H9 (cell line): ENCODE data around the gene B3GNT9. TPM values are rescaled to one million over a fixed set of nuclear protein-coding genes. Genes with fewer than 3 reads are reported as not detected.
"Not testable (repeated sequence)": the region's sequence is repeated elsewhere in the genome, so short reads cannot be mapped to it uniquely, and the experiment has no call there.

Source experiments
- DNase-seq: peaks from one replicate; pipeline ENCODE4 v3.0.0-alpha.2; 2017
- H2AFZ ChIP-seq: one replicate; pipeline ENCODE4 v1.6.1; 2013; ENCODE audit warnings: mild to moderate bottlenecking, low read length, control low read depth, moderate library complexity
- H2AK5ac ChIP-seq: 2 replicates; pipeline ENCODE4 v1.6.1; 2013; ENCODE audit warnings: low read length, control low read depth, mixed read lengths; ENCODE audit not compliant: insufficient read length
- H2BK120ac ChIP-seq: one replicate; pipeline ENCODE4 v1.6.1; 2013; ENCODE audit warnings: low read depth, mild to moderate bottlenecking, low read length, control low read depth, inconsistent platforms; ENCODE audit not compliant: poor library complexity, severe bottlenecking
- H2BK12ac ChIP-seq: 2 replicates; pipeline ENCODE4 v1.6.1; 2013; ENCODE audit warnings: low read length, control low read depth, mixed read lengths, low read depth; ENCODE audit not compliant: insufficient read length
- H2BK15ac ChIP-seq: 2 replicates; pipeline ENCODE4 v1.6.1; 2013; ENCODE audit warnings: low read depth, low read length, control low read depth
- H2BK20ac ChIP-seq: one replicate; pipeline ENCODE4 v1.6.1; 2013; ENCODE audit warnings: low read depth, mild to moderate bottlenecking, low read length, control low read depth, inconsistent platforms; ENCODE audit not compliant: poor library complexity, severe bottlenecking
- H2BK5ac ChIP-seq: 2 replicates; pipeline ENCODE4 v1.6.1; 2013; ENCODE audit warnings: low read length, control low read depth, mixed read lengths; ENCODE audit not compliant: insufficient read length
- H3K14ac ChIP-seq: 2 replicates; pipeline ENCODE4 v1.6.1; 2013; ENCODE audit warnings: low read length, control low read depth; ENCODE audit not compliant: insufficient read depth
- H3K18ac ChIP-seq: 2 replicates; pipeline ENCODE4 v1.6.1; 2013; ENCODE audit warnings: low read depth, mild to moderate bottlenecking, mixed read lengths, low read length, control low read depth; ENCODE audit not compliant: insufficient read length
- H3K23ac ChIP-seq: 2 replicates; pipeline ENCODE4 v1.6.1; 2013; ENCODE audit warnings: low read length, control low read depth, mixed read lengths, low read depth; ENCODE audit not compliant: insufficient read length
- H3K23me2 ChIP-seq: 2 replicates; pipeline ENCODE4 v1.6.1; 2013; ENCODE audit warnings: low read depth, mild to moderate bottlenecking, mixed read lengths, low read length, control low read depth; ENCODE audit not compliant: insufficient read length, poor library complexity, severe bottlenecking
- H3K27ac ChIP-seq: 2 replicates; pipeline ENCODE4 v1.5.1; 2013; ENCODE audit warnings: low read length, control low read depth, mixed read lengths, low read depth; ENCODE audit not compliant: insufficient read length
- H3K27me3 ChIP-seq: 2 replicates; pipeline ENCODE4 v1.6.1; 2013; ENCODE audit warnings: low read length, control low read depth, inconsistent platforms; ENCODE audit not compliant: insufficient read depth
- H3K4ac ChIP-seq: 2 replicates; pipeline ENCODE4 v1.6.1; 2013; ENCODE audit warnings: low read depth, mild to moderate bottlenecking, control low read depth, inconsistent platforms, low read length, moderate library complexity
- H3K4me1 ChIP-seq: 2 replicates; pipeline ENCODE4 v1.6.1; 2013; ENCODE audit warnings: low read length, control low read depth, inconsistent platforms; ENCODE audit not compliant: insufficient read depth
- H3K4me2 ChIP-seq: 2 replicates; pipeline ENCODE4 v1.6.1; 2013; ENCODE audit warnings: low read length, control low read depth, mixed read lengths; ENCODE audit not compliant: insufficient read length, insufficient read depth
- H3K56ac ChIP-seq: 2 replicates; pipeline ENCODE4 v1.6.1; 2013; ENCODE audit warnings: low read depth, mild to moderate bottlenecking, mixed read lengths, low read length, control low read depth; ENCODE audit not compliant: insufficient read length
- H3K79me1 ChIP-seq: 2 replicates; pipeline ENCODE4 v1.6.1; 2013; ENCODE audit warnings: low read depth, mild to moderate bottlenecking, moderate library complexity, low read length, control low read depth, inconsistent platforms; ENCODE audit not compliant: insufficient read depth, poor library complexity, severe bottlenecking
- H3K79me2 ChIP-seq: 2 replicates; pipeline ENCODE4 v1.6.1; 2013; ENCODE audit warnings: low read length, control low read depth, inconsistent platforms; ENCODE audit not compliant: insufficient read depth
- H3K9ac ChIP-seq: 2 replicates; pipeline ENCODE4 v1.6.1; 2013; ENCODE audit warnings: low read length, control low read depth, mixed read lengths; ENCODE audit not compliant: insufficient read length; ENCODE audit errors: extremely low read depth
- H3K9me3 ChIP-seq: one replicate; pipeline ENCODE4 v1.6.1; 2013; ENCODE audit warnings: low read depth, low read length, inconsistent platforms; ENCODE audit not compliant: control insufficient read depth
- H3T11ph ChIP-seq: one replicate; pipeline ENCODE4 v1.6.1; 2013; ENCODE audit warnings: mild to moderate bottlenecking, low read length, control low read depth, inconsistent platforms
- H4K20me1 ChIP-seq: one replicate; pipeline ENCODE4 v1.6.1; 2013; ENCODE audit not compliant: control insufficient read depth, insufficient read length, insufficient read depth
- H4K5ac ChIP-seq: 2 replicates; pipeline ENCODE4 v1.6.1; 2013; ENCODE audit warnings: low read depth, mild to moderate bottlenecking, mixed read lengths, low read length, control low read depth; ENCODE audit not compliant: insufficient read length
- H4K8ac ChIP-seq: replicated peaks from 2 replicates; pipeline ENCODE4 v1.6.1; 2013; ENCODE audit warnings: low read length, control low read depth, mixed read lengths, low read depth; ENCODE audit not compliant: insufficient read length
- H4K91ac ChIP-seq: 2 replicates; pipeline ENCODE4 v1.6.1; 2013; ENCODE audit warnings: low read depth, mild to moderate bottlenecking, moderate library complexity, mixed read lengths, low read length, control low read depth; ENCODE audit not compliant: insufficient read length
- H3K27ac Mint-ChIP-seq, 3 experiments: 2 replicates in 2 of 3; 3 replicates in 1 of 3; pipeline ENCODE4 v1.8.0; 2020 to 2021; ENCODE audit warnings: mixed read lengths in 3 of 3, mild to moderate bottlenecking in 1 of 3, moderate library complexity in 1 of 3
- H3K27me3 Mint-ChIP-seq: 2 replicates; pipeline ENCODE4 v1.8.0; 2021; ENCODE audit warnings: low read depth, mild to moderate bottlenecking, moderate library complexity, mixed read lengths
- H3K36me3 Mint-ChIP-seq, 3 experiments: 2 replicates in 2 of 3; 3 replicates in 1 of 3; pipeline ENCODE4 v1.8.0; 2020 to 2021; ENCODE audit warnings: low read depth in 3 of 3, mixed read lengths in 3 of 3; ENCODE audit not compliant: insufficient read depth in 1 of 3
- H3K4me1 Mint-ChIP-seq, 2 experiments: 2 replicates each; pipeline ENCODE4 v1.8.0; 2020; ENCODE audit warnings: mixed read lengths in 2 of 2
- H3K4me3 Mint-ChIP-seq, 2 experiments: 2 replicates in 1 of 2; 3 replicates in 1 of 2; pipeline ENCODE4 v1.8.0; 2020 to 2021; ENCODE audit warnings: mild to moderate bottlenecking in 2 of 2, mixed read lengths in 2 of 2, moderate library complexity in 1 of 2
- H3K9me3 Mint-ChIP-seq, 2 experiments: 2 replicates in 1 of 2; 3 replicates in 1 of 2; pipeline ENCODE4 v1.8.0; 2020; ENCODE audit warnings: mild to moderate bottlenecking in 2 of 2, mixed read lengths in 2 of 2, moderate library complexity in 1 of 2
- CTCF ChIP-seq: fragments of 200-600 bp; sonication (generic); conservative IDR thresholded peaks from 3 replicates; pipeline ENCODE4 v1.8.0; 2021; ENCODE audit warnings: antibody characterized with exemption, mild to moderate bottlenecking
- WGBS: extraction: QIAGEN DNeasy Blood & Tissue Kit; methylation state at CpG from one replicate; pipeline ENCODE4 v1.1.7; 2013; ENCODE audit warnings: missing lambda C conversion rate, low lambda C conversion rate, mixed read lengths; ENCODE audit not compliant: insufficient read length; ENCODE audit errors: extremely low coverage; 5-methylcytosine and 5-hydroxymethylcytosine counted together
- total RNA-seq: library from RNA; stranded (reverse); gene quantifications from 2 replicates; pipeline ENCODE4 v1.2.1, GENCODE V29; 2021

B3GNT9 gene
- total RNA-seq, 1 experiment from 2014 or later: 11.2 TPM

- no peak overlapping the region for H3K18ac ChIP-seq
- TF ChIP-seq CTCF: no peak
- no peak overlapping the region for H3K23ac ChIP-seq
- H2BK5ac ChIP-seq: no peak overlapping the region
- no peak overlapping the region for H3K4ac ChIP-seq
- no peak overlapping the region for H3T11ph ChIP-seq
- no peaks in the 10 kb centered on the region for H3K27me3 Mint-ChIP-seq
- H2BK15ac ChIP-seq: no peak overlapping the region
- H3K4me2 ChIP-seq: no peak overlapping the region
- no peak overlapping the region for H3K9ac ChIP-seq
- H3K4me1 Mint-ChIP-seq: no peaks in the 10 kb centered on the region
- no peaks in the 10 kb centered on the region for H4K20me1 ChIP-seq
- H3K4me3 Mint-ChIP-seq: no peak overlapping the region
- no peaks in the 10 kb centered on the region for H3K9me3 Mint-ChIP-seq
- no peak overlapping the region for H2BK20ac ChIP-seq
- DNase-seq: no peak
- H4K91ac ChIP-seq: no peak overlapping the region
- H3K27ac Mint-ChIP-seq: no peak overlapping the region; a peak in 1 of 7 replicates
- H3K56ac ChIP-seq: no peak overlapping the region
- H4K5ac ChIP-seq: no peak overlapping the region
- H3K36me3 Mint-ChIP-seq: peaks cover 9 to 44% (median 32%) of the 10 kb centered on the region in 3 experiments
- no peaks in the 10 kb centered on the region for H3K79me1 ChIP-seq
- H3K79me2 ChIP-seq: no peaks in the 10 kb centered on the region
- H3K27me3 ChIP-seq: no peaks in the 10 kb centered on the region
- H3K9me3 ChIP-seq: no peaks in the 10 kb centered on the region
- H2BK12ac ChIP-seq: no peak overlapping the region
- no peak overlapping the region for H2AFZ ChIP-seq
- H2AK5ac ChIP-seq: no peak overlapping the region
- no peak overlapping the region for H2BK120ac ChIP-seq
- H4K8ac ChIP-seq: no peak overlapping the region
- no peaks in the 10 kb centered on the region for H3K23me2 ChIP-seq
- H3K27ac ChIP-seq: no peak overlapping the region
- no peaks in the 10 kb centered on the region for H3K4me1 ChIP-seq
- H3K14ac ChIP-seq: no peak overlapping the region
These were observed 22.4 kb downstream of the B3GNT9 start for GRCh38 chr16:67128417-67128816.

DNA sequence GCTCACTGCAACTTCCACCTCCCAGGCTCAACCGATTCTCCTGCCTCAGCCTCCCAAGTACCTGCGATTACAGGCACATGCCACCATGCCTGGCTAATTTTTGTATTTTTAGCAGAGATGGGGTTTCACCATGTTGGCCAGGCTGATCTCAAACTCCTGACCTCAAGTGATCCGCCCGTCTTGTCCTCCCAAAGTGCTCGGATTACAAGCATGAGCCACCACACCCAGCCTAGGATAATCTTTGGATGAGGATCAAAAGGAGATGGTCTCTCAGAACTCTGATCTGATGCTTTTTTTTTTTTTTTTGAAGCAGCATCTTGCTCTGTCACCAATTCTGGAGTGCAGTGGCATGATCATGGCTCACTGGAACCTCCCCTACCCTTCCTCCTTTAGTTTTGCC, 28.0 kb downstream of the B3GNT9 start:
- no CpG with 5 or more reads among the region's 5 CpGs for WGBS

More for the DNA sequence above, 28.0 kb downstream of the B3GNT9 start:
- not testable (repeated sequence) for H3K9me3 ChIP-seq, H2BK120ac ChIP-seq, H3K4me3 Mint-ChIP-seq, H2BK12ac ChIP-seq, H3K9me3 Mint-ChIP-seq, H3K4me1 Mint-ChIP-seq, H3K27ac ChIP-seq, H4K8ac ChIP-seq, H2BK5ac ChIP-seq, H3K4me2 ChIP-seq, H3K4me1 ChIP-seq, H3K79me2 ChIP-seq, H3K27me3 ChIP-seq, H3T11ph ChIP-seq, H3K23ac ChIP-seq, H2BK20ac ChIP-seq, H4K20me1 ChIP-seq, H2BK15ac ChIP-seq, H3K14ac ChIP-seq, H3K18ac ChIP-seq, DNase-seq, H3K4ac ChIP-seq, H3K27me3 Mint-ChIP-seq, H2AK5ac ChIP-seq, H4K5ac ChIP-seq, H3K23me2 ChIP-seq, H4K91ac ChIP-seq, H3K56ac ChIP-seq, H2AFZ ChIP-seq, H3K9ac ChIP-seq, H3K27ac Mint-ChIP-seq, H3K79me1 ChIP-seq
- H3K36me3 Mint-ChIP-seq: peaks cover 4 to 48% (median 30%) of the 10 kb centered on the region in 3 experiments
